Suprapubic skin (tissue), 4 donors: ENCODE results near the gene NSUN4. TPM values are rescaled to one million over a fixed set of nuclear protein-coding genes. Genes with fewer than 3 reads are reported as not detected.

Source experiments
- DNase-seq, 2 donors: peaks; one replicate each; pipeline ENCODE4 v3.0.0-alpha.2; 2019; ENCODE audit warnings: low spot score in 2 of 2
- H3K27ac ChIP-seq: fragments of 200-600 bp; sonication (generic); one replicate; pipeline ENCODE4 v1.5.1; 2019
- H3K27me3 ChIP-seq: fragments of 200-600 bp; sonication (generic); one replicate; pipeline ENCODE4 v1.5.1; 2019
- H3K36me3 ChIP-seq: fragments of 200-600 bp; sonication (generic); one replicate; pipeline ENCODE4 v1.5.1; 2019
- H3K4me1 ChIP-seq: fragments of 200-600 bp; sonication (generic); one replicate; pipeline ENCODE4 v1.5.1; 2019
- H3K4me3 ChIP-seq: fragments of 200-600 bp; sonication (generic); one replicate; pipeline ENCODE4 v1.5.1; 2019; ENCODE audit warnings: mild to moderate bottlenecking
- H3K9me3 ChIP-seq: fragments of 200-600 bp; sonication (generic); one replicate; pipeline ENCODE4 v1.5.1; 2019
- EP300 ChIP-seq: sonication (generic); formaldehyde crosslinking; IDR thresholded peaks from one replicate; pipeline ENCODE4 v1.6.1; 2017; ENCODE audit warnings: antibody characterized with exemption
- POLR2A ChIP-seq, 2 donors: fragments of 450-650 bp; IDR thresholded peaks; one replicate each; pipeline ENCODE4 v1.6.1; 2017; ENCODE audit warnings: antibody characterized with exemption in 2 of 2, mild to moderate bottlenecking in 2 of 2, moderate library complexity in 2 of 2
- POLR2AphosphoS5 ChIP-seq, 3 donors: sonication (generic); formaldehyde crosslinking; IDR thresholded peaks; one replicate each; pipeline ENCODE4 v1.6.1; 2017; ENCODE audit warnings: antibody characterized with exemption in 3 of 3
- WGBS: methylation state at CpG from one replicate; pipeline ENCODE4 v1.1.5; 2018; 5-methylcytosine and 5-hydroxymethylcytosine counted together
- total RNA-seq, 4 donors: library from RNA; depleted of rRNA; stranded (reverse); fragments of >200 nt; gene quantifications; one replicate each; pipeline ENCODE4 v1.1.0, GENCODE V29; 2016
- TF ChIP-seq, protein P1 (sequence below), 2 donors: fragments of 200-600 bp in 1 of 2; fragments of 450-650 bp in 1 of 2; sonication (generic) in 1 of 2; IDR thresholded peaks; one replicate each; pipeline ENCODE4 v1.5.1; 2016 to 2019; ENCODE audit warnings: antibody characterized with exemption in 2 of 2, mild to moderate bottlenecking in 1 of 2, moderate library complexity in 1 of 2

Gene NSUN4
- total RNA-seq, 4 donors from 2014 or later: 21.3 to 27.5 (median 24.3) TPM

DNA sequence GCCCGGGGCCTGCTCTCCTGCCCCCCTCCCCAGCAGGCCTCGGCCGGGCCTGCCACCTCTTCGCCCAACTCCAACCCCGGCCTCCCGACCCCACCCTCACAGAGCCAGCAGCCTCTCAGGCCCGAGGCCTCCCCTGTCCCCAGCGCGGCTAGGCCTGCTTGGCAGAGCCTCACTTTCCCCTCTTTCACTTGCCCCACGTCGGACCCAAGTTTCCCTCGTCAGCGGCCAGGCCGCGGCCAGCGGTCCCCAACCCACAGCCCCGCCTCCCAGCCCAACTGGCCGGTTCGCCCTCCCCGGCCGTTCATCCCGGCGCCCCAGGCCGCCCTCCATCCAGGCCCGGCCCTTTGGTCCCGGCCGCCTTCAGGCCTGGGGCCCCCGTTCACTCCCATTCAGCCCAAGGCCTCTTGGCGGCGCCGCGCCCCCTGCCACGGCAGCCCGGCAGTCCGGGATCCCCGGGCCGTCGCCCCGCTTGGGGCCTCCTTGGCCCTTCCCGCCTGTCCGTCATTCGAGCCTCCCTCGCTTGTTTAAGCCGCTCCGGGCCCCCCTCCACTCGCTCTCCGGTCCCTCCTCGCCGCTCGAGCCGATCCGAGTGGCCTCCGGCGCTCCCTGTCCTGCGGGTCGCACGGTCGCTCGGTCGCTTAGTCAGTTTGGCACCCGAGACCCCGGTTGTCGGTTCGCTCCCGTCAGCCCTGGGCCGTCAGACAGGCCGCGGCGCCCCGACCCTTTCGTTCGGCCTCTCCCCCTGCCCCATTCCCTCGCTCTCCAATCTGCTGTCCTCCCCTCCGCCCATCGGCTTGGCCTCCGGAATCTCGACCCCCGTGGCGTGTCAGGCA lies 38.6 kb upstream of the NSUN4 start:
- WGBS: under 1% methylated on average over 53 of the region's 79 CpGs
- H3K4me1 ChIP-seq: peaks cover 44% of the 10 kb centered on the region
- peak; percentile 79 to 84 for DNase-seq
- H3K27me3 ChIP-seq: no peaks in the 10 kb centered on the region
- peaks cover 9% of the 10 kb centered on the region for H3K36me3 ChIP-seq
- no peak for TF ChIP-seq POLR2AphosphoS5 (IDR thresholded peaks at IDR 0.05)
- no peak for TF ChIP-seq EP300
- TF ChIP-seq, protein P1, sequence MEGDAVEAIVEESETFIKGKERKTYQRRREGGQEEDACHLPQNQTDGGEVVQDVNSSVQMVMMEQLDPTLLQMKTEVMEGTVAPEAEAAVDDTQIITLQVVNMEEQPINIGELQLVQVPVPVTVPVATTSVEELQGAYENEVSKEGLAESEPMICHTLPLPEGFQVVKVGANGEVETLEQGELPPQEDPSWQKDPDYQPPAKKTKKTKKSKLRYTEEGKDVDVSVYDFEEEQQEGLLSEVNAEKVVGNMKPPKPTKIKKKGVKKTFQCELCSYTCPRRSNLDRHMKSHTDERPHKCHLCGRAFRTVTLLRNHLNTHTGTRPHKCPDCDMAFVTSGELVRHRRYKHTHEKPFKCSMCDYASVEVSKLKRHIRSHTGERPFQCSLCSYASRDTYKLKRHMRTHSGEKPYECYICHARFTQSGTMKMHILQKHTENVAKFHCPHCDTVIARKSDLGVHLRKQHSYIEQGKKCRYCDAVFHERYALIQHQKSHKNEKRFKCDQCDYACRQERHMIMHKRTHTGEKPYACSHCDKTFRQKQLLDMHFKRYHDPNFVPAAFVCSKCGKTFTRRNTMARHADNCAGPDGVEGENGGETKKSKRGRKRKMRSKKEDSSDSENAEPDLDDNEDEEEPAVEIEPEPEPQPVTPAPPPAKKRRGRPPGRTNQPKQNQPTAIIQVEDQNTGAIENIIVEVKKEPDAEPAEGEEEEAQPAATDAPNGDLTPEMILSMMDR (IDR thresholded peaks at IDR 0.05): no peak
- no peak for TF ChIP-seq POLR2A (IDR thresholded peaks at IDR 0.05)
- peak overlapping the region; percentile 98 for H3K27ac ChIP-seq
- H3K9me3 ChIP-seq: no peaks in the 10 kb centered on the region
- H3K4me3 ChIP-seq: peak overlapping the region; percentile 87

DNA sequence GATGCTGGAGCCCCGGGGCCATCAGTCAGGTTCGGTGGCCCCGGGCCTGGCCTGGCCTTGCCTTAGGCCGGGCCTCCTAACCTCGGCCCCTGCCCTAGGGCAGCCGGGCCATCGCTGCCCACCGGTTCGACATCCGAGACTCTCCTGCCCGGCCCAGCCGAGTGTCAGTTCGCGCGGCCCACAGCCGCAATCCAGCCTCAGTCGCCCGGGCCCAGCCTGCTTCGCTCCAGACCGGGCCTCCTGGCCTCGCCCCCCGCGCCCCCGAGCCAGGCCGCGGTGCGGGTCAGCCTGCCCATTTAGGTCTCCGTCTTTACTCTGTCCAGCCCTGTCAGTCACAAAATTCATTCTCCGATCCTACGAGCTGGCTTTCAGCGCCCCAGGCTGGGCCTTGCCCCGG lies 38.0 kb upstream of the NSUN4 start:
- Histone ChIP-seq H3K4me3 (peak overlapping the region; percentile 87), H3K9me3 (no peaks in the 10 kb centered on the region), H3K4me1 (peaks cover 50% of the 10 kb centered on the region), H3K27me3 (no peaks in the 10 kb centered on the region), H3K27ac (peak overlapping the region; percentile 98), H3K36me3 (peaks cover 3% of the 10 kb centered on the region)
- whole genome bisulfite sequencing: 3% methylated on average over 6 of the region's 32 CpGs
- TF ChIP-seq EP300 (no peak), POLR2AphosphoS5 (IDR thresholded peaks at IDR 0.05) (no peak), POLR2A (IDR thresholded peaks at IDR 0.05) (no peak)
- TF ChIP-seq, protein P1 (IDR thresholded peaks at IDR 0.05): no peak
- DNase-seq: no peak

DNA sequence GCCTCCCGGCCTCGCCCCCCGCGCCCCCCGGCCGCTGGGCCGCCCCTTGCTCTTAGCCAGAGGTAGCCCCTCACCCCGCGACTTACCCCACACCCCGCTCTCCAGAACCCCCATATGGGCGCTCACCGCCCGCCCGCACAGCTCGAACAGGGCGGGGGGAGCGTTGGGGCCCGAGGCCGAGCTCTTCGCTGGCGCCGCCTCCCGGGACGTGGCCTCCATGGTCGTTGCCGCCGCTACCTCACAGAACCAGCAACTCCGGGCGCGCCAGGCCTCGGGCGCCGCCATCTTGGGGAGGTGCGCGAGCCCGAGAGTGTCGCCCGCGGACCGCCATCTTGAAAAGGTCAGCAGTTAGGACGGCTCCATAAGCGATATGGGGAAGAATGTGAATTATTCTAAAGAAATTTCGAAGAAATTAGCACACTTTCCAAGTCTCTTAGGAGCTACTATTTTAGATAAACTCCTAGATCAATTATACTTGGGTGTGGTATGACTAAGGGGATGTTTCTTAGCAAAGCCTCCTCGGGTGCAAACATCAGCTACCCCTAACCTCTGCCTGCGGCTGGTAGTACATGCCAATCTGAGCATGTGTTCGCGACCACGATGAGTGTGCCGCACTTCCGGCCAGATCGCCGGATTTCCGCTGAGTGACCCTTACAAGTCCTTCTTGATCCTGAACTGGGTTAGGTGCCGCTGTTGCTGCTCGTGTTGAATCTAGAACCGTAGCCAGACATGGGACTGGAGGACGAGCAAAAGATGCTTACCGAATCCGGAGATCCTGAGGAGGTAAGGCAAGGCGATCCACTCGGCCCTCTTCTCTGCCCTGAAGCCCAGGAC lies 37.4 kb upstream of the NSUN4 start, which contains the start of the genes LRRC41 and UQCRH:
Gene LRRC41, minus strand, starts transcription at position 579 of the 834 bp plus-strand sequence. Its CDS starts 294 bp downstream, at position 285.
Gene UQCRH, plus strand, starts transcription at position 661 of the 834 bp plus-strand sequence. Its CDS starts 69 bp downstream, at position 730.
- H3K9me3 ChIP-seq: no peaks in the 10 kb centered on the region
- peak within 1 kb of the TSS; percentile 87 for H3K4me3 ChIP-seq
- peak within 1 kb of the TSS; percentile 98 for H3K27ac ChIP-seq
- peak; percentile 97 for DNase-seq
- WGBS: 0% methylated on average over 33 of the region's 61 CpGs
- TF ChIP-seq POLR2A (IDR thresholded peaks at IDR 0.05): peak; percentile 52 to 86
- TF ChIP-seq, protein P1 (IDR thresholded peaks at IDR 0.05): no peak
- TF ChIP-seq EP300: no peak
- peak in 2 of 3 donors; percentile 95 to 100 for TF ChIP-seq POLR2AphosphoS5 (IDR thresholded peaks at IDR 0.05)
- H3K4me1 ChIP-seq: peaks cover 54% of the 10 kb centered on the region
- no peaks in the 10 kb centered on the region for H3K27me3 ChIP-seq
- H3K36me3 ChIP-seq: peaks cover 2% of the 10 kb centered on the region

DNA sequence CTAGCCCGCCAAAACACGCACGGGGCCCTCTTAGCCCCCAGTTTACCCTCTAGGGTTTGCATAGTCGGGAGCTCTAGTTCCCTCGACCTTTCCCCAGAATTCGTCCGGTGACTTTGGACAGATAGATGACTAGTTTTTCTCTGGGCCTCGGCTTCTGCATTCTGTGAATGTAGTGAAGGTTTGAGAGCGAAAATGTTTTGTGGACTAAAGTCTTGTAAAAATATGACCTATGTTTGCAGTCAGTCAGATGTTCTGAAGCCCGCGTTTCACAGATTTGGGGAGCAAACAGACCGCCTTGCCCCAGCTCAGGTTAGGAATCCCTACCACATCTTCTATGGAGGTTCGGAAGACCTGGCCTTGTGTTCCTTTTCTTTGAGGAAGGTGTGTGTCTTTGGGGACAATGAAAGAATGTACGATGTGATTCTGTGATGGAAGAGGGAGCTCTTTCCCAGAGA lies 36.7 kb upstream of the NSUN4 start:
- DNase-seq: no peak
- 1% methylated on average over 10 of the region's 14 CpGs for WGBS
- Histone ChIP-seq H3K27me3 (no peaks in the 10 kb centered on the region), H3K9me3 (no peaks in the 10 kb centered on the region), H3K4me1 (peaks cover 57% of the 10 kb centered on the region), H3K36me3 (peaks cover 2% of the 10 kb centered on the region), H3K27ac (peak overlapping the region; percentile 98), H3K4me3 (peak overlapping the region; percentile 87)
- TF ChIP-seq, protein P1 (IDR thresholded peaks at IDR 0.05): no peak
- TF ChIP-seq POLR2AphosphoS5 (IDR thresholded peaks at IDR 0.05) (no peak), POLR2A (IDR thresholded peaks at IDR 0.05) (no peak), EP300 (no peak)
